ENCODE measurements around the gene KCTD5.
A peak's percentile ranks its signal among the peaks of the same experiment; 100 is the strongest.
"Not testable (repeated sequence)": the region's sequence is repeated elsewhere in the genome, so short reads cannot be mapped to it uniquely, and the experiment has no call there.

The KCTD5 gene

GRCh38 chr16:2673066-2673999 is 9.0 kb upstream of the KCTD5 start:
- DNase-seq: peak; percentile 97

DNA sequence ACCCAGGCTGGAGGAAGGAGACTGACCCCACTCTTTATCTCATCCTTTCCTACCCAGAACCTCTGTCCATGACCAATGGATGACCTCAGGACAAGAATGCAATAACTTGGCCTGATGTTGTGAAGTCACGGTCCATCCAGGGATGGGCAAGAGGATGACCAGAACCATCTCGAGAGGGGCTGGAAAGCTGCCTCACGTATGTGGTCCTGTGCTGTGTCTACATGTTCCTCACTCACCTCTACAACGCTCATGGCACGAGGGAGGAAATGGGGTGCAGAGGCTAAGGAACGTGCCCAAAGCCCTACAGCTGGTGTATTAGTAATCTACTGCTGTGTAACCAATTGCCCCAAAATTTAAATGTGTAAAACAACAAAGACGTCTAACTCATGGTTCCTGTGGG is 7.3 kb upstream of the KCTD5 start:
- no peak for DNase-seq

DNA sequence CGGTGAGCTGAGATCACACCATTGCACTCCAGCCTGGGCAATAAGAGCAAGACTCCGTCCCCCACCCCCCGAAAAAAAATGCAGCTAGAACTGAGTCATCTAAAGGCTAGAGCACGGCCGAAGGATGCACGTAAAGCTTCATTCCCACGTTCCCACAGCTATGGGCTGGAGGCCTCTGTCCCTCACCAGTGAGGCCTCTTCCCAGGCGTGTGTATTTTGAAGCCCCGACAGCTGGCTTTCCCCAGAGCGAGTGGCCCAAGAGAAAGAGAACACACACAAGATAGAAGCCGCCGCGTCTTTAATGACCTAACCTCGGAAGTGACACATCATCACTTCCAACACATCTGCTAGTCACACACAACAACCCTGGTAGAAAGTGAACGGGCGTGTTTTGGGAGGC is 6.6 kb upstream of the KCTD5 start:
- DNase-seq: no peak

DNA sequence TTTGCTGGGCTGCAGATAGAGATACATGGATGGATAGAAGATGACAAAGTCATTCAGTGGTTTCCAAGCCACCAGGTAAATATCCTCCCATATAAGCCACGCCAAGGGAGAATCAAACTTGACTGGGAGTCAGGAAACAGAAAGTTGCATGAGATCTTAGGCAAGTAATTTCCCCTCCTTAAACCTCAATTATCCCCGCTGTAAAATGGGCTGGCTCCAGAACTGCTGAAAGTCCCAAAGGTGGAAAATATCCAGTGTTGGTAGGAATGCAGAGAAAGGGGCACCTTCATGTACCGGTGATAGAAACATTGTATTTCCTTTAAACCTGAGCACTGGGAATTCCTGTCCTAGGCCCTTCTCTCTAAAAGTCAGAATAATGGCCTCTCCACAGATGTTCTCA is 5.4 kb upstream of the KCTD5 start:
- DNase-seq: not testable (repeated sequence)

GRCh38 chr16:2678206-2678965 is 3.9 kb upstream of the KCTD5 start:
- not testable (repeated sequence) for DNase-seq

DNA sequence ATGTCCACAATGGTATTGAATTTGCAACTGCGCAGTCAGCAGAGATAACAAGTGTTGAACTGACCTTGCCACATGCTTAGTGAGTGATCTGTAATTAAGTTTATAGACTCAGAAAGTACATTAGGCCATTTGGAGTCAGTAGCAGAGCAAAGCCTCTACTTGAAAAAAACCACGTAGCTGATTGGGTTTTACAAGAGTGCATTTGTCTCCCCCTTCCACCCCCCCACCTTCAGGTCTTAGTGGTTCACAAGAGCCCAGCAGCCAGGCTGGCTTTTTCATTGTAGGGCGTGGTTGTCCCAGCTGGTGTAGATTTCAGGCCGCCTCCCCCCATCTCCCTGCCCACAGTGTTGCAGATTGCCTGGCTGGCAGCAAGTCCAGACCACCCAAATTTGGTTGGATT is 2.4 kb upstream of the KCTD5 start:
- DNase-seq: not testable (repeated sequence)

- not testable (repeated sequence) for DNase-seq
Measured at GRCh38 chr16:2680360-2680759, 2.0 kb upstream of the KCTD5 start.

DNA sequence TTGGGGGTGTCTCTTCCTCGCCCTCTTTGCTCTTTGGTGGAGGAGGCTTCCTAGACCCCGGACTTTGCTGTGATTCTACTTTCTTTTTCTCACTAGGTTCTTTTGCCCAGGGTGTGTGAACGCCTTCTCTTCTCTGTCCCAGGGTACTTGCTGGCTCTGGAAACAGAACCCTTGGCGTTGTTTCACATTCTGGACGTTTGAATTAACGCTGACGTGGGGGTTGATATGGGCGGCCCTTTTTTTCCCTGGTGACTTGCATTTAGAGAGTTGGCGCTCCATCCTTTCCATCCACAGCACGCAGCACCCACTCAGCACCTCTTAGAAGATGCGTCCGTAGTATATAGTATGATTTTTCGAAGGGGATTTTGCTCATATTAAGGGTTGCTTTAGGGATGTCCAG is 718 bp downstream of the KCTD5 start:
- not testable (repeated sequence) for DNase-seq

GRCh38 chr16:2686075-2686474 is 3.8 kb downstream of the KCTD5 start:
- DNase-seq: not testable (repeated sequence)

GRCh38 chr16:2686912-2687507 is 4.7 kb downstream of the KCTD5 start:
- peak; percentile 84 for DNase-seq

- DNase-seq: no peak
Measured at GRCh38 chr16:2687531-2688308, 5.4 kb downstream of the KCTD5 start.

DNA sequence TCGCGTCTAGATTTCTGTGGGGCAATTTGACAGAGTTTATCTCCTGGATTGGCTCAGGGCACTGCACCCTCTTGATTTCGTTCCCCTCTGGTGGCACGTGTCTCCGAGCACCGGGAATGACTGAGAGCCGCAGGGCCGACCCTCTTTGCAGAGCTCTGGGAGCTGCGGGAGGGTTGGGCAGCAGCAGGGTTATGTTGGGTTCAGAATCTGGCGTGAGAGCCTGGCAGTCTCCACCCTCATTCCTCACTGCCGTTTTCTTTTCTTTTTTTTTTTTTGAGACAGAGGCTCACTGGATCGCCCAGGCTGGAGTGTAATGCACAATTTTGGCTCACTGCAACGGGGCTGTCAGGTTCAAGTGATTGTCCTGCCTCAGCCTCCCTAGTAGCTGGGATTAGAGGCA is 7.1 kb downstream of the KCTD5 start:
- DNase-seq: not testable (repeated sequence)

GRCh38 chr16:2689968-2690801 is 7.9 kb downstream of the KCTD5 start:
- no peak for DNase-seq

DNA sequence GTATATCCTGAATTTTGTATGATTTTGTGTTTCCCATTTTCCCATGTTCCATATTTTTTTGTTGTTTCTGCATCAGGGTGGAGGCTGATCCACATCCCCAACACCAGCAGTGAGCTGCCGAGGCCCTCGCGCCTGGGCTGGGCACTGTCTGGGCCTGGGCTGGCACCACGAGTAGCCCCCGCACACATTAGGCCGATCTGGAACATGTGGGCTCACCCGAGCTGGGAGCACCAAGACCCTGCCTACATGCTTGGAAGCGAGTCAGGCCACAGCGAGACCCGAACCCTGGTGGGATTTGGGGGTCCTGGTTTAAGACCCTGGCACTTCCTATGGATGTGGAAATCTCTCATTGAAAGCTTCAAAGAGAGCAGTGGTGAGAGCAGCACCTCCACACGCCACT is 8.5 kb downstream of the KCTD5 start:
- no peak for DNase-seq

GRCh38 chr16:2691491-2692248 is 9.3 kb downstream of the KCTD5 start:
- no peak for DNase-seq

DNA sequence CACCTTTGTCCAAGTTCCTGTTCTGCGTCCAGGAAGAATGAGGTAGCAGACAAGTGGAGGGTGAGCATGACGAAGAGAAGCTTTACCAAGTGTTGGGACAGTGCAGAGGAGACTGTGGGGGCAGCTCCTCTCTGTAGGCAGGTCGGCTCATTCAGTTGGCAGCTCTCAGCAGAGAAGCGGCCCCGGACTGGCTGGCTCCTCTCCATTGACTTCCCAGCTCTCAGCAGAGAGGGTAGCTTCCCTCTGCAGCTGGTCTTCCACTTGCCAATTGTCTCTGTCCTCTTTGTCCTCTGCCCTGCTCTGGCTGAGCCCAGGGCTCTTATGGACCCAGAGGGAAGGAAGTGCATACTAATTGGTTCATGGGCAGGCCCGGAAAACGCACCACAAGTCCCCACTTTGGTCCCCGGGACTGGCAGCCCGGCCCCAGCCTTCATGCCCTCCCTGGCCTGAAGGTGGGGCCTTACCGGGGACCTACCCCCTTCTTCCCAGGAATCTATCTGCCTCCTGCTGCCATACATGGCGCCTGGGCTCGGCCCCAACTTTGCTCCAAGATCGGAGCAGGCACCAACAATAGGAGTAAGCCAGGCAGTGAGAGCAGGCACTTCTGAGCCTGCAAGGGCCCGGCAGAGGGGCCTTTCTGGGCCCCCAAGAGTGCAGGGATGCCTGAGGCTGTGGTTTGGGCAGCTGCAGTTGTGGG is 10.1 kb downstream of the KCTD5 start:
- no peak for DNase-seq

GRCh38 chr16:2692948-2693651 is 10.8 kb downstream of the KCTD5 start:
- no peak for DNase-seq

DNA sequence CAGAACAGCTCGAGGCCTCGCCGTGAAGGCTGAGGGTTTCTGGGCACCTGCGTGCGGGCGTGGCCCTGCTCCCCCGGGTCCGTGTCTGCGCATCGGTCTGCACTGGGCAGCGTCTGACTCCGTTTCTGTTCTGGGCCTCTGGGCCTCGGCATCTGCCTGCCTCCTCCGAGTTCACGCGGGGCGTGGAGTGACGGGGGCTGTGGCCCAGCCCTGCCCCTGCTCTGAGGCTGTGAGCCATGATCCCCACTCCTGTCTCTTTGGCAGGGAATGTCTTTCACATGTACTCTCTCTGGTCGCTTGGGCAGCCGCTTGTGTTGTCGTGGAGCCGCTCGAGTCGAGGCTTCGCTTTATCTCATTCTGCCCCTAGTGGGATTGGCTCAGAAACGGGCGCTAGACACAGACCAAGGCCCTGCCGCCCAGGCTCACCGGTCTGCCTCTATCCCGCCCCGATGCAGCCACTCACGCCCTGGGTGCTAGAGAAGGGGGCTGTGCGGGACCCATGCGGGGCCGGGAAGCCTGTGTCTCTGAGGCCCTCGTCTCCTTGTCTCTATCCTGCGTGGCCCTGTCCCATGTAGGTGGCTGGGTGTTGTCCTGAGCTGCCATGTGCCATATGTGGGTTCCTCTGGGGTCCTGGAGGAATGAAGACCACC is 14.4 kb downstream of the KCTD5 start:
- DNase-seq: not testable (repeated sequence)

DNA sequence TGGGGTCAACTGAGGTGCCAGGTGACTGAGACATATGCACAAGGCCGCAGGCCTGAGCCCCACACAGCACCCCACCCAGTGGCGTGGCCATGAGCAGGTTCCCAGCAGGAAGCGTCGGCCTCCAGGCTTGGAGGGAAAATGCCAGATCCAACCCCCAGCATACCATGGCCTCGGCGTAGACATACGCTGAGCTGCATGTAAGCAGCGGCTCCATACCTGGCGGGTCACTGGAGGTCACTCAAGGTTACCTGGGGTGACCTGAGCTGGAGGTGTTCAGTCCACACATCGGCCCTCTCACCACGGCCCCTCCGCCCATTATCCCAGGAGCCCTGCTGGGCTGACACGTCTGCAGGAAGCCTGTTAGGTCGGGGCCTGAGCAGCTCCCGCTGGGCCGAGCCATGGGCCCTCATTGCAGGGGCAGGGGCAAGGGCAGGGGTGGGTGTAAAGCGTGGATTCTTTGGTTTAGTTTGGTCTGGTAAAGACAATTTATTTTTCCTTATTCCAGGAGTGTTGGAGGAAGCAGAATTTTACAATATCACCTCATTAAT is 15.2 kb downstream of the KCTD5 start:
- no peak for DNase-seq
